ENCODE results near the gene PRRT4. TPM values are rescaled to one million over a fixed set of nuclear protein-coding genes. Genes with fewer than 3 reads are reported as not detected.

PRRT4 gene
- total RNA-seq, 4 donors from 2014 or later, result 0.40 to 1.2 (median 0.82) TPM

DNA sequence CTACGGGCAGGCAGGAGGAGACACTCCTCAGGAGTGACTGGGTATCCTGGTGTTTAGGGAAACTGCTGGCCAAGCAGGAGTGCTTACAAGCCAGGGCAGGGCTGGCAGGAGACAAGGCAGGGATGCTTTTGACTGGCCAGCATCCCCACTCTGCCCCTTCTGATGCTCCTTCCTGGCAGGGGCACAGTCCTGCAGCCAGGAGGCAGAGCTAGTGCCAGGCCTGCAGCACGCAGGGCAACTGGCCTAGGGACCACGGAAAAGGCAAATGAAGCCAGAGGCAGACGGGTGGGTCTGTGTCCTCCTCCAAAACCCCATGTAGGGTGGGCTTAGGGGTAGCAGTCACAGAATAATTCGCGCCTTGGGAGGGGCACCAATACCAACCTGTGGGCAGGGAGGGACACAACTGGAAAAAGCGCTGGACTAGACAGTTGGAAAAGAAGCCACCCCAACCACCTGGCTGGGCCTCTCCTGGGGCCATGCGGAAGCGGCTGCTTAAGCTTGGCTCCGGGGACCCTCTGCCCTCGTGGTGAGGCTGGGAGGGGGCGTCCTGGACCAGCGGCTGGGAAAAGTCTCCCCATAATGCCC lies 43.5 kb upstream of the PRRT4 start:
- 17% methylated on average over 2 of the region's 13 CpGs; no CpG with 5 or more reads in 1 of the 2 donors for WGBS, 2 donors (ENCODE audit: low coverage in 1 of 2)
- H3K4me3 ChIP-seq, result peak overlapping the region; percentile 45 to 87
- peaks cover 0 to 23% of the 10 kb centered on the region in 2 donors for H3K36me3 ChIP-seq
- peak overlapping the region in 3 of 4 donors; percentile 89 to 94 (median 93) for H3K27ac ChIP-seq
- no peak for TF ChIP-seq EP300 (IDR thresholded peaks at IDR 0.05)
- TF ChIP-seq POLR2A (IDR thresholded peaks at IDR 0.05), result no peak
- TF ChIP-seq, protein P1, sequence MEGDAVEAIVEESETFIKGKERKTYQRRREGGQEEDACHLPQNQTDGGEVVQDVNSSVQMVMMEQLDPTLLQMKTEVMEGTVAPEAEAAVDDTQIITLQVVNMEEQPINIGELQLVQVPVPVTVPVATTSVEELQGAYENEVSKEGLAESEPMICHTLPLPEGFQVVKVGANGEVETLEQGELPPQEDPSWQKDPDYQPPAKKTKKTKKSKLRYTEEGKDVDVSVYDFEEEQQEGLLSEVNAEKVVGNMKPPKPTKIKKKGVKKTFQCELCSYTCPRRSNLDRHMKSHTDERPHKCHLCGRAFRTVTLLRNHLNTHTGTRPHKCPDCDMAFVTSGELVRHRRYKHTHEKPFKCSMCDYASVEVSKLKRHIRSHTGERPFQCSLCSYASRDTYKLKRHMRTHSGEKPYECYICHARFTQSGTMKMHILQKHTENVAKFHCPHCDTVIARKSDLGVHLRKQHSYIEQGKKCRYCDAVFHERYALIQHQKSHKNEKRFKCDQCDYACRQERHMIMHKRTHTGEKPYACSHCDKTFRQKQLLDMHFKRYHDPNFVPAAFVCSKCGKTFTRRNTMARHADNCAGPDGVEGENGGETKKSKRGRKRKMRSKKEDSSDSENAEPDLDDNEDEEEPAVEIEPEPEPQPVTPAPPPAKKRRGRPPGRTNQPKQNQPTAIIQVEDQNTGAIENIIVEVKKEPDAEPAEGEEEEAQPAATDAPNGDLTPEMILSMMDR (IDR thresholded peaks at IDR 0.05), result peak in 3 of 4 experiments; percentile 12 to 50 (median 15)
- peak; percentile 18 for TF ChIP-seq POLR2AphosphoS5 (IDR thresholded peaks at IDR 0.05)
- no peaks in the 10 kb centered on the region for H3K27me3 ChIP-seq
- H3K4me1 ChIP-seq, result peaks cover 0 to 65% (median 34%) of the 10 kb centered on the region in 3 donors
- no peaks in the 10 kb centered on the region for H3K9me3 ChIP-seq
- ATAC-seq, result no peak

DNA sequence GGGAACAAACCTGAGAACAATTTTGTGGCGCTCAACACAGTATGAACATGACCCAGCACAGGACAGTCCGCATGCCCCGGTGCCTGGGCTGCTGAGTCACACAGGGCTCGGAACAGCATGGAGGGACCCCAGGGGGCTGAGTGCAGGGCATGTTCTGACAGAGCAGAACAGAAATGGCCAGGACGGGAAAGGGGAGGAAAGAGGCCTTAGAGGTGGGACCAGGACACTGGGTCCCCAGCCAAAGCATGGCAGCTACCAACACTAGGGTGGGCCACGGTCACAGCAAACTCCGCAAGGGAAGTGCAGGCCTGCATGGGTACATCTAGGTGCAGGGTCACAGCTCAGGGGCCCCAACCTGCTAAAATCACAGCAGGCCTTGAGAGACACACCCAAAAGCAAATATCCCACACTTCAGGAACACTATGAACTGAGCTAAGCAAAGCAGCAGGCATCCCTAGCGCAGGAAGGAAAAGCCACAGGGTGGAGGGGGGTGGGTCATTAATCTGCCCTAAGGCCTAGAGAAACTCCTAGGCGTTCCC lies 42.7 kb upstream of the PRRT4 start:
- ATAC-seq, result no peak
- Histone ChIP-seq H3K27ac (peak overlapping the region in 3 of 4 donors; percentile 89 to 94 (median 93)), H3K36me3 (peaks cover 0 to 31% of the 10 kb centered on the region in 2 donors), H3K4me1 (peaks cover 0 to 59% (median 34%) of the 10 kb centered on the region in 3 donors), H3K27me3 (no peaks in the 10 kb centered on the region), H3K4me3 (no peak overlapping the region), H3K9me3 (no peaks in the 10 kb centered on the region)
- TF ChIP-seq POLR2A (IDR thresholded peaks at IDR 0.05), result no peak
- TF ChIP-seq, protein P1 (IDR thresholded peaks at IDR 0.05), result no peak
- TF ChIP-seq POLR2AphosphoS5 (IDR thresholded peaks at IDR 0.05), result no peak
- TF ChIP-seq EP300 (IDR thresholded peaks at IDR 0.05), result no peak
- 73 to 75% methylated on average over 2 of the region's 9 CpGs for WGBS, 2 donors (ENCODE audit: low coverage in 1 of 2)

DNA sequence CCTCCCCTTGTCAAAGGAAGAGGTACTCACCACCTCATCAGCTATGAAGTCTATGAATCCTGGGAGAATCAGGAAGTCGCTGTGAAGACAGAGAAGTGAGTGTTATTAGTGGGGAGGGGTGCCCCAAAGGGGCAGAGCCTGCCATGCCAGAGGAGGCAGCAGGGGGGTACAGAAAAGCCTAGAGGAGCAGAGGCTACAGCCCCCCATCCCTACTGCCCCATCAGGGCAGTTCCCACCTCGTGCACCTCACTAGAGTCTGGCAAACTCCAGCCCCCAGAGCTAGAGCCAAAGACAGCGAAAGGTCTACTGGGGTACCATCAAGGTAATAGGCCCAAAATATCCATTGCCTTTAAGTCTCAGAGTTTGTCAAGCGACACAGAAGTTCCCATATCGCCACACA lies 42.2 kb upstream of the PRRT4 start:
- H3K4me1 ChIP-seq, result peaks cover 0 to 54% (median 30%) of the 10 kb centered on the region in 3 donors
- ATAC-seq, result no peak
- no peaks in the 10 kb centered on the region for H3K27me3 ChIP-seq
- WGBS, 2 donors (ENCODE audit: low coverage in 1 of 2), result 84% methylated on average over 4 of the region's 5 CpGs; no CpG with 5 or more reads in 1 of the 2 donors
- H3K9me3 ChIP-seq, result no peaks in the 10 kb centered on the region
- TF ChIP-seq, protein P1 (IDR thresholded peaks at IDR 0.05), result no peak
- TF ChIP-seq POLR2A (IDR thresholded peaks at IDR 0.05), result no peak
- no peak for TF ChIP-seq POLR2AphosphoS5 (IDR thresholded peaks at IDR 0.05)
- no peak for TF ChIP-seq EP300 (IDR thresholded peaks at IDR 0.05)
- H3K27ac ChIP-seq, result no peak overlapping the region
- H3K4me3 ChIP-seq, result no peak overlapping the region
- peaks cover 0 to 36% of the 10 kb centered on the region in 2 donors for H3K36me3 ChIP-seq

DNA sequence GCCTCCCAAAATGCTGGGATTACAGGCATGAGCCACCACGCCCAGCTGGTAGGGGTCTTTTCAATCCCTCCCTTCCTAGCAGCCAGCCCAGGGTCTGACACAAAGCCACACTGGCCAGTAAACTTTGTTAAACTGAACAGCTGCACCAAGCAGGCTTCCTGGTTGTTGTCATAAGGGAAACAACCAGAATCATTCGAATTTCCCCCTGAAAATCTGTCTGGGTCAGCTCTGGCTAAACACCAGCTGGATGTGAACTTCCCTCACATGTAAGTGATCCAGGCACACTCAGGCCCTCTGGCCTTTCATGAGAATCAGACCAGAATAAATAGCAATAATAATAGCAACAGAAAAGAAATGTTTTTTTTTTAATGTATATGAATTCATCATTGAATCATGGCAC lies 40.9 kb upstream of the PRRT4 start:
- TF ChIP-seq EP300 (IDR thresholded peaks at IDR 0.05) (no peak), POLR2A (IDR thresholded peaks at IDR 0.05) (no peak), POLR2AphosphoS5 (IDR thresholded peaks at IDR 0.05) (no peak)
- TF ChIP-seq, protein P1 (IDR thresholded peaks at IDR 0.05), result no peak
- Histone ChIP-seq H3K36me3 (peaks cover 0 to 50% of the 10 kb centered on the region in 2 donors), H3K27me3 (no peaks in the 10 kb centered on the region), H3K9me3 (no peaks in the 10 kb centered on the region), H3K4me3 (no peak overlapping the region), H3K4me1 (peaks cover 0 to 41% (median 20%) of the 10 kb centered on the region in 3 donors), H3K27ac (no peak overlapping the region)
- ATAC-seq, result no peak
- WGBS, 2 donors (ENCODE audit: low coverage in 1 of 2), result 33 to 59% methylated on average over 1 to 2 of the region's 2 CpGs

DNA sequence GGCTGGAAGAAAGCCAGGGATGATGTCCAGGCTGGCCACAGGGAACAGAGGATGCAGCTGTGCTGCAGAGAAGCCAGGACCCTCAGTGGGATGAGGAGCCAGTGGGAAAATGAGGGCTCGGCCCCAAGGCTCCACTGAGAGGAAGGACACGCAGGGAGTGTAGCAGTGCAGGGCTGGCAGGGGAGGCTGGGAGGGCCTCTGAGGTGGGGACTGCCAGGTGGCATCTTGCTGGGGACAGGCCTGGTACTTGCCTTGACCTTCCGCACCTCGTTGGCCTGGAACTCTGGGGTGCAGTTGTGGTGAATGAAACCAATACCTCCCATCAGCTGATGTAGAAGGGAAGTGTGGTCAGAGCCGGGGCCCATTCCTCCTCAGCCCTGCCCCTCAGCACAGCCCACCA lies 39.1 kb upstream of the PRRT4 start:
- Histone ChIP-seq H3K27me3 (no peaks in the 10 kb centered on the region), H3K9me3 (no peaks in the 10 kb centered on the region), H3K27ac (no peak overlapping the region), H3K4me3 (no peak overlapping the region), H3K4me1 (peaks cover 0 to 26% (median 13%) of the 10 kb centered on the region in 3 donors), H3K36me3 (peaks cover 0 to 68% of the 10 kb centered on the region in 2 donors)
- ATAC-seq, result no peak
- WGBS, 2 donors (ENCODE audit: low coverage in 1 of 2), result 67 to 71% methylated on average over 1 of the region's 5 CpGs
- TF ChIP-seq, protein P1 (IDR thresholded peaks at IDR 0.05), result no peak
- TF ChIP-seq EP300 (IDR thresholded peaks at IDR 0.05) (no peak), POLR2A (IDR thresholded peaks at IDR 0.05) (no peak), POLR2AphosphoS5 (IDR thresholded peaks at IDR 0.05) (no peak)

Data from gastroesophageal sphincter (tissue), 4 donors.